GM19463 (cell line): ENCODE measurements around the gene LYRM7.

Experiments used
- ATAC-seq: cut with Tn5 transposase; IDR thresholded peaks from one replicate; pipeline ENCODE4 v1.9.1; 2021; ENCODE audit warnings: mild to moderate bottlenecking, moderate library complexity; ENCODE audit not compliant: unreplicated experiment

LYRM7 gene

DNA sequence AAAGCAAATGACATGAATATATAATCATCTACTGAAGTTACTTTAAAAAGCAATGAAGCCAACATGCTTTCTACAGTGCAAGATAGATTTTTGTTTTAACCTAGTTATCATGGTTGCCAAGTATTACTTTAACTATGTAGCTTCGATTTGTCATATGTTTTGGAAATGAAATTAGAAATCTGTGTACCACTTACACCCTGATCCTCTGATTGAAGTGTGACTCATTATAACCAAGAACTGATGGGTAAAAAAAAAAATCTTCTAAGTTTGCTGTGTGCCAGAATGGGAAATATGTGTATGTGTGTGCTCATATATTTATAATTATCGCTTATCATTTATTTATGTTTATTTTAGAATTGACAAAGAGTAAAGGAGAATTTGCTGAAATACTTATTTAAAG, 84.0 kb downstream of the LYRM7 start:
- ATAC-seq, result no peak
